ENCODE data around the gene HNRNPL. TPM values are rescaled to one million over a fixed set of nuclear protein-coding genes. Genes with fewer than 3 reads are reported as not detected.

Gene HNRNPL
- total and polyA plus RNA-seq, 10 of the 15 experiments (the other 5 are each of a cell fraction or from before 2014, with no cell fraction given) = 32.5 to 512 (median 306) TPM

DNA sequence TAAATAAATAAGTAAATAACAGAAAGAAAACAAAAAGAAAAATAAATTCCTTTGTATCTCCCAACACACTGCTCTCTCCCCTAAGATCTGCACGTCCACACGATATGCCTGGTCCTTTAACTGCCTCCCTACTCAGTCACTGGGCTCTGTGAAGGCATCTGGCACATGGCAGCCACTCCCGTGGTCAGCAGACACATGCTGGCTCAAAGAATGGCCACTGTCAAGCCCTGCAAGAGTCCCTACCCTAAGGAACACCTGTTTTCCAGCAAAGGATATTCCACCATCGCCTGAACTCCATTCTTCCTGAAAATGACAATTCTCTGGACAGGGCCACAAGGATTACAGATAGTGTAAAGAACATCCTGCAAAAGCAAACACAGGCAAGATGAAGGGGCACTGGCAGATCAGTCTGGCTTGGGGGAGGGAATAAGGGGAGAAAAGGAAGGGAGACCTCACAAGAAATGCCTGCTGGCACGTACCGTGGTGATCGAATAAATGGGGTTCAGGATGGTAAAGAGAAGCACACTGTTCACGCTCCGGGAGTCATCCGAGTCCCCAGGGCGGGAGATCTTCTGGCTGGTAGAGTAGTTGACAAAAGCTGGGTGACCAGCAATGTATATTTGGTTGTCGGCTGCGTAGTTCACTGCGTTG is 4.3 kb downstream of the HNRNPL start:
- FAIRE-seq = no peak
- intact Hi-C loops (cut with micrococcal nuclease; ENCODE audit: unreplicated experiment) (no loop called here), in situ Hi-C loops (cut with MboI) (no loop called here)
- no peak overlapping the region for H3K27ac ChIP-seq (ENCODE audit: control insufficient read depth, insufficient read depth)
- ChIA-PET POLR2A (interaction anchor here (3.8 kb wide), 1 partner anchor 12 kb away, joined by 43 read pairs; the partner anchor contains the start of gene ECH1), SMC1A (ENCODE audit: uncharacterized antibody, unreplicated experiment) (interaction anchor here (1.0 kb wide), 2 partner anchors 24 to 85 kb away, joined by 3 read pairs; partner anchors contain the start of genes MRPS12 and SARS2), RAD21 (ENCODE audit: unreplicated experiment) (interaction anchor here (0.8 to 1.2 kb wide), 3 partner anchors 14 to 42 kb away, joined by 3 to 4 read pairs (median 4); partner anchors contain the start of gene ECH1), CTCF (interaction anchor here (0.9 to 4.1 kb wide), 3 partner anchors 15 to 42 kb away, joined by 3 to 20 read pairs (median 3); no protein-coding TSS in a partner anchor)
- TF ChIP-seq POLR2A (IDR thresholded peaks at IDR 0.05; ENCODE audit: low read depth, low read length) (peak; percentile 28; the same call in 1 of the 2 replicates), RCOR1 (conservative IDR thresholded peaks at IDR 0.05; ENCODE audit: low read depth, low read length) (no peak), PRDM15 (CRISPR knock-in tag; IDR thresholded peaks at IDR 0.05) (no peak), YBX1 (IDR thresholded peaks at IDR 0.05) (no peak)
- H2AFZ ChIP-seq (ENCODE audit: control insufficient read depth, low read depth, low read length) = no peak overlapping the region
- peaks cover 26% of the 10 kb centered on the region for H3K4me1 ChIP-seq (ENCODE audit: control insufficient read depth, insufficient read depth, low read length)
- H3K9ac ChIP-seq (ENCODE audit: control insufficient read depth, insufficient read depth, low read length) = no peak overlapping the region
- no peaks in the 10 kb centered on the region for H3K27me3 ChIP-seq (replicated peaks in 1 of 2; ENCODE audit: control insufficient read depth in 2 of 2, insufficient read depth in 2 of 2, low read length in 1 of 2)
- peaks cover 61% of the 10 kb centered on the region for H3K79me2 ChIP-seq (ENCODE audit: control insufficient read depth, insufficient read depth, low read length)
- no peak for ATAC-seq
- DNase-seq (ENCODE audit: low read depth, low spot score) = no peak
- WGBS (ENCODE audit: insufficient coverage, insufficient replicate concordance, low lambda C conversion rate, missing lambda C conversion rate) = 94% methylated on average over 14 of the region's 14 CpGs
- no peaks in the 10 kb centered on the region for H3K9me3 ChIP-seq (replicated peaks; ENCODE audit: control insufficient read depth, insufficient read depth, low read length)
- peaks cover 35 to 60% of the 10 kb centered on the region in 2 experiments for H3K36me3 ChIP-seq (ENCODE audit: control insufficient read depth in 2 of 2, insufficient read depth in 2 of 2, low read length in 1 of 2)
- H3K4me3 ChIP-seq = no peak overlapping the region
- BruUV-seq (replicated peaks) = no TSS peak
- peaks cover 12% of the 10 kb centered on the region for H4K20me1 ChIP-seq (ENCODE audit: control insufficient read depth, insufficient read depth)
- H3K4me2 ChIP-seq (ENCODE audit: control insufficient read depth, insufficient read depth) = peak overlapping the region; percentile 41
